Psoas muscle (tissue), 8 donors: ENCODE results near the gene TRIM66. TPM values are rescaled to one million over a fixed set of nuclear protein-coding genes. Genes with fewer than 3 reads are reported as not detected.

Source experiments
- ATAC-seq, 4 donors: fragments of 200-7000 bp; cut with Tn5 transposase; one replicate each; pipeline ENCODE4 v1.9.1; 2020; ENCODE audit warnings: moderate library complexity in 3 of 4, mild to moderate bottlenecking in 2 of 4
- DNase-seq, 2 donors: peaks; one replicate each; pipeline ENCODE4 v3.0.0-alpha.2; 2020
- H3K27ac ChIP-seq: fragments of 200-600 bp; one replicate; pipeline ENCODE4 v1.8.0; 2022
- H3K27me3 ChIP-seq, 3 donors: fragments of 200-600 bp in 1 of 3; one replicate each; pipeline versions ENCODE4 v1.6.1 to v1.8.0; 2013 to 2022; ENCODE audit warnings: low read length in 2 of 3, mild to moderate bottlenecking in 2 of 3, moderate library complexity in 1 of 3; ENCODE audit not compliant: insufficient read depth in 3 of 3
- H3K36me3 ChIP-seq, 2 donors: fragments of 200-600 bp in 1 of 2; one replicate each; pipeline versions ENCODE4 v1.6.1 to v1.8.0; 2013 to 2022; ENCODE audit warnings: low read depth in 1 of 2, mild to moderate bottlenecking in 1 of 2, moderate library complexity in 1 of 2; ENCODE audit not compliant: insufficient read depth in 1 of 2
- H3K4me1 ChIP-seq: fragments of 200-600 bp; one replicate; pipeline ENCODE4 v1.8.0; 2022
- H3K4me3 ChIP-seq: fragments of 200-600 bp; one replicate; pipeline ENCODE4 v1.8.0; 2022; ENCODE audit warnings: mild to moderate bottlenecking
- H3K9me3 ChIP-seq: fragments of 200-600 bp; one replicate; pipeline ENCODE4 v1.8.0; 2022
- WGBS, 3 donors: extraction: QIAGEN DNeasy Blood & Tissue Kit; methylation state at CpG; one replicate each; pipeline versions ENCODE4 v1.1.6 to v1.1.7; 2013; 5-methylcytosine and 5-hydroxymethylcytosine counted together
- intact Hi-C, 2 donors: fragments of 100-400 bp; cut with DNase I; formaldehyde crosslinking; loops; one replicate each; pipeline versions ENCODE4 v1.11.0 to v1.14.2; 2022
- polyA plus RNA-seq, 3 donors: library from polyadenylated mRNA; stranded (reverse); fragments of 200-250 nt; gene quantifications; one replicate each; pipeline ENCODE4 v1.2.3, GENCODE V29; 2013
- total RNA-seq, 4 donors: library from RNA; stranded (reverse); fragmentation: NEBNext Ultra II Directional in 2 of 4; extraction: Animal tissue kit (Norgen Biotek cat#: 25700) in 2 of 4; gene quantifications; one replicate each; pipeline versions ENCODE4 v1.2.1 to v1.2.4, GENCODE V29; 2021 to 2023
- TF ChIP-seq, protein P1 (sequence below): fragments of 200-600 bp; IDR thresholded peaks from one replicate; pipeline ENCODE4 v1.8.0; 2022; ENCODE audit warnings: antibody characterized with exemption
- donor health status: healthy with polysubstance abuse.
- donor health status: DM: no; HTN: no; CAD: no; lungs with moderate emphysema.
- donor health status: Bipolar disorder and iron deficiency.
- donor health status: healthy.
- donor health status: DM: yes; HTN: yes; CAD: no.
- donor health status: DM: no; HTN: no; CAD: no.
- donor health status: DM: no; HTN: no; CAD: no.
- donor health status: DM: yes; HTN: yes; CAD: no.

The TRIM66 gene
- total and polyA plus RNA-seq, 7 donors, result 0.46 to 3.9 (median 2.0) TPM

DNA sequence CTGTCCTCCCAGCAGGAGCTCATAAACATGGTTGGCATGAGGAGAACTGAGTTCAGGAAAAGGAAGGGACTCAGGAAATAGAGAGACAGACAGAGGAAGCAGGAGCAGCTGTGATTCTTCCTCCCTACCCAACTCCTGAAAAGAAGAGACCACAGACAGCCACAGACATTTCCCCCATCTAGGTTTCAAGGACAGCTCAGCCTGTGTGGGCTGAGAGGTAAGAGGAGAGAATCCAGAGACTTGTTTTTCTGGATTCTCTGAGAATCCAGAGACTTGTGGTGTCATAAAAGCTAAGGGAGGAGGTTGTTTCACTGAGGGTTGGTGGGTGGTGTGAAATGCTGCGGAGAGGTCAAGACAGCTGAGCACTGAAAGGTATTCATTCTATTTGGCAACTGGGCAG, 69.4 kb downstream of the TRIM66 start:
- DNase-seq (no peak), ATAC-seq (no peak)
- intact Hi-C loops, result no loop called here
- TF ChIP-seq, protein P1, sequence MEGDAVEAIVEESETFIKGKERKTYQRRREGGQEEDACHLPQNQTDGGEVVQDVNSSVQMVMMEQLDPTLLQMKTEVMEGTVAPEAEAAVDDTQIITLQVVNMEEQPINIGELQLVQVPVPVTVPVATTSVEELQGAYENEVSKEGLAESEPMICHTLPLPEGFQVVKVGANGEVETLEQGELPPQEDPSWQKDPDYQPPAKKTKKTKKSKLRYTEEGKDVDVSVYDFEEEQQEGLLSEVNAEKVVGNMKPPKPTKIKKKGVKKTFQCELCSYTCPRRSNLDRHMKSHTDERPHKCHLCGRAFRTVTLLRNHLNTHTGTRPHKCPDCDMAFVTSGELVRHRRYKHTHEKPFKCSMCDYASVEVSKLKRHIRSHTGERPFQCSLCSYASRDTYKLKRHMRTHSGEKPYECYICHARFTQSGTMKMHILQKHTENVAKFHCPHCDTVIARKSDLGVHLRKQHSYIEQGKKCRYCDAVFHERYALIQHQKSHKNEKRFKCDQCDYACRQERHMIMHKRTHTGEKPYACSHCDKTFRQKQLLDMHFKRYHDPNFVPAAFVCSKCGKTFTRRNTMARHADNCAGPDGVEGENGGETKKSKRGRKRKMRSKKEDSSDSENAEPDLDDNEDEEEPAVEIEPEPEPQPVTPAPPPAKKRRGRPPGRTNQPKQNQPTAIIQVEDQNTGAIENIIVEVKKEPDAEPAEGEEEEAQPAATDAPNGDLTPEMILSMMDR, result no peak
- WGBS, 3 donors, result 59 to 84% (median 82%) methylated on average over 1 of the region's 1 CpG
- Histone ChIP-seq H3K36me3 (peaks cover 0 to 36% of the 10 kb centered on the region in 2 donors), H3K27ac (no peak overlapping the region), H3K4me3 (no peak overlapping the region), H3K9me3 (no peaks in the 10 kb centered on the region), H3K4me1 (no peaks in the 10 kb centered on the region), H3K27me3 (no peaks in the 10 kb centered on the region)

DNA sequence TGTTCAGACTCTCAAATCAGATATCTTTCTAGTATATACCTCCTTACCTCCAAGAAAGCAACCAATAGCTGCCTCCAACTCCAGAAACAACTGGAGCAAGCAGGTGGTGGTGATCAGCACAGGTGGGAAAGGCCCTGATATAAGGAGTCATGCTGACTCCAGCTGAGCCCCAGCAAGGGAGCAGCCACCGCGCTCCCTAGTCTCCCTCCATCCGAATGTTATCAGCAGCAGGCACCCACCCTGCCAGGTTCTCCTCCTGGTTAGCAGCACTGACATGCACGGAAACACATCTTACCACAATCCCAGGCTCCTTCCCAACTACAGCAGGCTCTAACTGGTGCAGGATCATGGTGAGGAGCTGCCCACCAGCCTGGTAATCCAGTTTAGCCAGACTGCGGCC, 69.9 kb downstream of the TRIM66 start:
- no peak for ATAC-seq
- no peak overlapping the region for H3K4me3 ChIP-seq
- no peak overlapping the region for H3K27ac ChIP-seq
- no peaks in the 10 kb centered on the region for H3K9me3 ChIP-seq
- intact Hi-C loops, result no loop called here
- H3K27me3 ChIP-seq, result no peaks in the 10 kb centered on the region
- 82 to 92% (median 84%) methylated on average over 5 of the region's 5 CpGs for WGBS, 3 donors
- DNase-seq, result no peak
- TF ChIP-seq, protein P1, result no peak
- no peaks in the 10 kb centered on the region for H3K4me1 ChIP-seq
- H3K36me3 ChIP-seq, result peaks cover 0 to 31% of the 10 kb centered on the region in 2 donors

DNA sequence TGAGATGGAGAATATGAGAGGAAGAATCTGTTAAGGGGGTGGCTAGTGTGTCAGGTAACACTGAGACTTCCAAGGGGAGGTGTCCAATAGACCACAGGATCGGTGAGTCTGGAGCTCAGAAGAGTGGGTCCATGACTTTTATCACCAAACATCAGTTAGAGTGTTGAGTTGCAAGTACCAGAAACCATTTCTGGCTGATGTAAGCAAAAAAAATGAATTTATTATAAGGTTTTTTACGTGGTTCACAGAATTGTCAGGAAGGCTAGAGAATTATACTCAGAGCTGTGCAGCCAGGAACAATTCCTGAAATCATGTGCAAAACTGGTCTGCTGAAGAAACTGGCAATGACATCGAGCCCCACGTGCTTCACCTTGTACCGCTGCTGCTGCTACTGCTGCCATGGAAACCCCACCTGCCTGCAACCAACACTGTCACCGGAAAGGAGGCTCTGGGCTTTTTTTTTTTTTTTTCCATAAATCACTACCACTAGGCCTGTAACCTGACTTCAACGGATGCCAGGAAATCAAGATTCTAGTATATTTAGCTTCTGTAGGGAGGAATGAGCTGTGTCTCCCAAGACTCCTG, 71.8 kb downstream of the TRIM66 start:
- no peak for DNase-seq
- TF ChIP-seq, protein P1, result no peak
- intact Hi-C loops, result no loop called here
- H3K27ac ChIP-seq, result no peak overlapping the region
- 52 to 54% (median 52%) methylated on average over 7 of the region's 7 CpGs for WGBS, 3 donors
- peaks cover 0 to 12% of the 10 kb centered on the region in 2 donors for H3K36me3 ChIP-seq
- no peak for ATAC-seq
- peaks cover 0 to 3% (median 0%) of the 10 kb centered on the region in 3 donors for H3K27me3 ChIP-seq
- no peaks in the 10 kb centered on the region for H3K4me1 ChIP-seq
- no peaks in the 10 kb centered on the region for H3K9me3 ChIP-seq
- H3K4me3 ChIP-seq, result no peak overlapping the region

DNA sequence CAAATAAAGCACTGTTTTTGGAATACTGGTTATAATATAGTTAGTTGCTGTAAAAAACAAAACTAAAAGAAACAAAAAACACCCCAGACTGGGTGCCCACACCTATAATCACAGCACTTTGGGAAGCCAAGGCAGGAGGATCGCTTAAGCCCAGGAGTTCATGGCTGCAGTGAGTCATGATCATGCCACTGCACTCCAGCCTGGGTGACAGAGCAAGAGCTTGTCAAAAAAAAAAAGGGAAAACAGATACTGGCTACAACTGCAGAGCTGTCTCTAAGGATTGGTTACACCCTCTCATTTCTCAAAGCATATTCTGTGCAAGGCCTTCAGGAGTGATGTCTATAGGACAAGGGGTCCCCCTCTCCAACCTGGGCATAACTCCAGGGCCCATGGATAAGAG, 73.8 kb downstream of the TRIM66 start:
- DNase-seq (no peak), ATAC-seq (peak in 1 of 4 donors; percentile 29)
- H3K27me3 ChIP-seq, result peaks cover 0 to 6% (median 4%) of the 10 kb centered on the region in 3 donors
- H3K4me3 ChIP-seq, result no peak overlapping the region
- H3K27ac ChIP-seq, result no peak overlapping the region
- H3K9me3 ChIP-seq, result no peaks in the 10 kb centered on the region
- intact Hi-C loops, result no loop called here
- WGBS, 3 donors, result 67 to 87% (median 83%) methylated on average over 1 of the region's 1 CpG
- TF ChIP-seq, protein P1, result no peak
- no peaks in the 10 kb centered on the region for H3K4me1 ChIP-seq
- no peaks in the 10 kb centered on the region for H3K36me3 ChIP-seq
